Endodermal cell (in vitro differentiated cells): ENCODE data around the gene FOSB. TPM values are rescaled to one million over a fixed set of nuclear protein-coding genes. Genes with fewer than 3 reads are reported as not detected.

Experiments used
- DNase-seq: peaks from one replicate; pipeline ENCODE4 v3.0.0-alpha.2; 2017
- H3K27ac ChIP-seq: 2 replicates; pipeline ENCODE4 v1.5.1; 2013; ENCODE audit warnings: mild to moderate bottlenecking, low read depth, low read length, moderate library complexity
- H3K27me3 ChIP-seq: 2 replicates; pipeline ENCODE4 v1.6.1; 2013; ENCODE audit warnings: mild to moderate bottlenecking, low read length, moderate library complexity; ENCODE audit not compliant: insufficient read depth, control insufficient read depth, poor library complexity, severe bottlenecking
- H3K36me3 ChIP-seq: 2 replicates; pipeline ENCODE4 v1.7.0; 2013; ENCODE audit warnings: mild to moderate bottlenecking, low read length, moderate library complexity; ENCODE audit not compliant: control insufficient read depth, insufficient read depth
- H3K4me1 ChIP-seq: one replicate; pipeline ENCODE4 v1.7.0; 2013; ENCODE audit warnings: low read length; ENCODE audit not compliant: control insufficient read depth, insufficient read depth
- H3K4me3 ChIP-seq: 2 replicates; pipeline ENCODE4 v1.5.1; 2013; ENCODE audit warnings: mild to moderate bottlenecking, low read length, moderate library complexity
- H3K9ac ChIP-seq: 2 replicates; pipeline ENCODE4 v1.6.1; 2013; ENCODE audit warnings: mild to moderate bottlenecking, low read length, moderate library complexity; ENCODE audit not compliant: poor library complexity, severe bottlenecking; ENCODE audit errors: extremely low read depth
- H3K9me3 ChIP-seq: 2 replicates; pipeline ENCODE4 v1.6.1; 2013; ENCODE audit warnings: mild to moderate bottlenecking, low read length, moderate library complexity; ENCODE audit not compliant: control insufficient read depth
- H3K27ac Mint-ChIP-seq: 2 replicates; pipeline ENCODE4 v1.8.0; 2020; ENCODE audit warnings: mixed read lengths
- H3K27me3 Mint-ChIP-seq: 2 replicates; pipeline ENCODE4 v1.8.0; 2021; ENCODE audit warnings: mild to moderate bottlenecking, mixed read lengths; ENCODE audit not compliant: insufficient read depth
- H3K36me3 Mint-ChIP-seq: 2 replicates; pipeline ENCODE4 v1.8.0; 2020; ENCODE audit warnings: low read depth, mixed read lengths
- H3K4me1 Mint-ChIP-seq: 2 replicates; pipeline ENCODE4 v1.8.0; 2020; ENCODE audit warnings: mixed read lengths
- H3K4me3 Mint-ChIP-seq: 2 replicates; pipeline ENCODE4 v1.8.0; 2020; ENCODE audit warnings: mild to moderate bottlenecking, moderate library complexity, mixed read lengths
- H3K9me3 Mint-ChIP-seq: 2 replicates; pipeline ENCODE4 v1.8.0; 2020; ENCODE audit warnings: mild to moderate bottlenecking, mixed read lengths
- CTCF ChIP-seq: fragments of 200-600 bp; sonication (generic); conservative IDR thresholded peaks from 2 replicates; pipeline ENCODE4 v1.5.0; 2021; ENCODE audit warnings: antibody characterized with exemption, mild to moderate bottlenecking
- WGBS, 2 experiments: methylation state at CpG; one replicate each; pipeline versions ENCODE4 v1.1.5 to v1.1.7; 2013; ENCODE audit warnings: missing lambda C conversion rate in 2 of 2, mixed read lengths in 1 of 2; ENCODE audit not compliant: insufficient coverage in 1 of 2, insufficient read length in 1 of 2; 5-methylcytosine and 5-hydroxymethylcytosine counted together
- total RNA-seq, 2 donors: library from RNA; stranded (reverse); fragmentation: NEBNext Ultra II Directional in 1 of 2; extraction: Animal tissue kit (Norgen Biotek cat#: 25700) in 1 of 2; gene quantifications; 2 replicates in 1 of 2; 3 replicates in 1 of 2; pipeline ENCODE4 v1.2.1, GENCODE V29; 2021

The FOSB gene
- total RNA-seq, 2 donors from 2014 or later: 1.6 to 3.0 TPM

GRCh38 chr19:45470762-45471081, 2.9 kb downstream of the FOSB start:
- H3K9me3 ChIP-seq: no peaks in the 10 kb centered on the region
- no peak for DNase-seq
- H3K27me3 ChIP-seq: peaks cover 13% of the 10 kb centered on the region
- WGBS, 2 experiments: 95 to 98% methylated on average over 7 to 15 of the region's 15 CpGs
- no peak overlapping the region for H3K4me3 ChIP-seq
- H3K4me1 Mint-ChIP-seq: peaks cover 12% of the 10 kb centered on the region
- no peak for TF ChIP-seq CTCF
- H3K4me1 ChIP-seq: no peaks in the 10 kb centered on the region
- H3K27me3 Mint-ChIP-seq: peaks cover 10% of the 10 kb centered on the region
- no peak overlapping the region for H3K9ac ChIP-seq
- no peaks in the 10 kb centered on the region for H3K36me3 Mint-ChIP-seq
- no peaks in the 10 kb centered on the region for H3K9me3 Mint-ChIP-seq
- no peak overlapping the region for H3K27ac ChIP-seq
- H3K27ac Mint-ChIP-seq: no peak overlapping the region
- no peaks in the 10 kb centered on the region for H3K36me3 ChIP-seq
- no peak overlapping the region for H3K4me3 Mint-ChIP-seq

- Histone ChIP-seq H3K4me3 (no peak overlapping the region), H3K9me3 (no peaks in the 10 kb centered on the region), H3K36me3 (no peaks in the 10 kb centered on the region), H3K27me3 (peaks cover 13% of the 10 kb centered on the region), H3K9ac (no peak overlapping the region), H3K4me1 (no peaks in the 10 kb centered on the region), H3K27ac (no peak overlapping the region)
- DNase-seq: no peak
- no peak overlapping the region for H3K27ac Mint-ChIP-seq
- no peak for TF ChIP-seq CTCF
- H3K4me3 Mint-ChIP-seq: no peak overlapping the region
- H3K27me3 Mint-ChIP-seq: peaks cover 10% of the 10 kb centered on the region
- H3K9me3 Mint-ChIP-seq: no peaks in the 10 kb centered on the region
- no peaks in the 10 kb centered on the region for H3K36me3 Mint-ChIP-seq
- WGBS, 2 experiments: 68 to 88% methylated on average over 3 to 13 of the region's 16 CpGs
- H3K4me1 Mint-ChIP-seq: peaks cover 12% of the 10 kb centered on the region
Observed at GRCh38 chr19:45471111-45471930, 3.5 kb downstream of the FOSB start.

- Mint-ChIP-seq H3K27ac (peak overlapping the region; percentile 68), H3K4me3 (peak overlapping the region; percentile 60), H3K36me3 (no peaks in the 10 kb centered on the region), H3K4me1 (peaks cover 12% of the 10 kb centered on the region), H3K27me3 (peaks cover 10% of the 10 kb centered on the region), H3K9me3 (no peaks in the 10 kb centered on the region)
- Histone ChIP-seq H3K9me3 (no peaks in the 10 kb centered on the region), H3K27ac (no peak overlapping the region), H3K36me3 (no peaks in the 10 kb centered on the region), H3K4me1 (no peaks in the 10 kb centered on the region), H3K9ac (no peak overlapping the region), H3K27me3 (peaks cover 13% of the 10 kb centered on the region), H3K4me3 (peak overlapping the region; percentile 4)
- 81% methylated on average over 7 of the region's 7 CpGs; no CpG with 5 or more reads in 1 of the 2 experiments for WGBS, 2 experiments
- no peak for TF ChIP-seq CTCF
- no peak for DNase-seq
Observed at GRCh38 chr19:45471931-45472562, 4.3 kb downstream of the FOSB start.
